Natural killer cell (primary cell): ENCODE results near the gene TTI1. TPM values are rescaled to one million over a fixed set of nuclear protein-coding genes. Genes with fewer than 3 reads are reported as not detected.

ENCODE experiments used
- ATAC-seq, 3 donors: fragments of 150-1000 bp in 2 of 3; fragments of 200-7000 bp in 1 of 3; cut with Tn5 transposase; 1 replicate in 1 of 3; 2 replicates in 2 of 3; pipeline ENCODE4 v1.10.0; 2021; ENCODE audit warnings: mild to moderate bottlenecking in 2 of 3, moderate library complexity in 2 of 3
- DNase-seq, 2 donors: peaks; one replicate each; pipeline versions ENCODE4 v3.0.0 to v3.0.0-alpha.2; 2013 to 2021; ENCODE audit warnings: mixed read lengths in 1 of 2
- H3K27ac ChIP-seq: one replicate; pipeline ENCODE4 v1.5.1; 2013; ENCODE audit warnings: mild to moderate bottlenecking, low read length
- H3K27me3 ChIP-seq: one replicate; pipeline ENCODE4 v1.6.1; 2013; ENCODE audit warnings: low read length; ENCODE audit not compliant: control insufficient read depth, insufficient read depth
- H3K36me3 ChIP-seq: one replicate; pipeline ENCODE4 v1.6.1; 2013; ENCODE audit warnings: low read length; ENCODE audit not compliant: control insufficient read depth, insufficient read depth
- H3K4me1 ChIP-seq: one replicate; pipeline ENCODE4 v1.6.1; 2013; ENCODE audit warnings: low read length; ENCODE audit not compliant: control insufficient read depth, insufficient read depth
- H3K4me3 ChIP-seq: one replicate; pipeline ENCODE4 v1.5.1; 2013; ENCODE audit warnings: low read length
- H3K9me3 ChIP-seq: one replicate; pipeline ENCODE4 v1.6.1; 2013; ENCODE audit warnings: low read length; ENCODE audit not compliant: control insufficient read depth, insufficient read depth
- H3K27ac Mint-ChIP-seq, 2 donors: one replicate each; pipeline ENCODE4 v1.8.0; 2022; ENCODE audit warnings: mild to moderate bottlenecking in 2 of 2, mixed read lengths in 2 of 2, moderate library complexity in 1 of 2
- H3K27me3 Mint-ChIP-seq, 2 donors: one replicate each; pipeline ENCODE4 v1.8.0; 2022; ENCODE audit warnings: low read depth in 2 of 2, mixed read lengths in 2 of 2
- H3K36me3 Mint-ChIP-seq: one replicate; pipeline ENCODE4 v1.8.0; 2022; ENCODE audit warnings: mixed read lengths
- H3K4me1 Mint-ChIP-seq, 2 donors: one replicate each; pipeline ENCODE4 v1.8.0; 2022; ENCODE audit warnings: mixed read lengths in 2 of 2
- H3K4me3 Mint-ChIP-seq: one replicate; pipeline ENCODE4 v1.8.0; 2022; ENCODE audit warnings: mild to moderate bottlenecking, moderate library complexity, mixed read lengths
- H3K9me3 Mint-ChIP-seq, 2 donors: one replicate each; pipeline ENCODE4 v1.8.0; 2022; ENCODE audit warnings: mixed read lengths in 2 of 2
- CTCF ChIP-seq: fragments of 200-600 bp; IDR thresholded peaks from one replicate; pipeline ENCODE4 v1.8.0; 2022; ENCODE audit warnings: antibody characterized with exemption
- WGBS: methylation state at CpG from one replicate; pipeline ENCODE4 v1.1.7; 2013; ENCODE audit warnings: missing lambda C conversion rate; ENCODE audit not compliant: insufficient coverage; 5-methylcytosine and 5-hydroxymethylcytosine counted together
- intact Hi-C: fragments of 100-400 bp; cut with micrococcal nuclease; formaldehyde crosslinking; loops from one replicate; pipeline ENCODE4 v1.14.2; 2022
- total RNA-seq, 4 donors: library from RNA; stranded (reverse); fragments of 120-200 nt in 1 of 4; gene quantifications; one replicate each; pipeline versions ENCODE4 v1.2.3 to v1.2.4, GENCODE V29; 2013 to 2022

TTI1 gene
- total RNA-seq, 3 donors from 2014 or later (not counting 1 experiment from before 2014, with no cell fraction given): 15.9 to 23.9 (median 18.9) TPM

GRCh38 chr20:38040276-38040675 is 7.0 kb upstream of the TTI1 start:
- Histone ChIP-seq H3K4me1 (peaks cover 9% of the 10 kb centered on the region), H3K36me3 (peaks cover 36% of the 10 kb centered on the region), H3K4me3 (no peak overlapping the region), H3K27me3 (no peaks in the 10 kb centered on the region), H3K27ac (no peak overlapping the region), H3K9me3 (no peaks in the 10 kb centered on the region)
- DNase-seq (no peak), ATAC-seq (no peak)
- no peaks in the 10 kb centered on the region for H3K36me3 Mint-ChIP-seq
- H3K27ac Mint-ChIP-seq: peak overlapping the region in 1 of 2 donors; percentile 48
- H3K27me3 Mint-ChIP-seq: no peaks in the 10 kb centered on the region
- no peak for TF ChIP-seq CTCF
- no peak overlapping the region for H3K4me3 Mint-ChIP-seq
- peaks cover 35 to 36% of the 10 kb centered on the region in 2 donors for H3K4me1 Mint-ChIP-seq
- no peaks in the 10 kb centered on the region for H3K9me3 Mint-ChIP-seq
- intact Hi-C loops: no loop called here
- 40% methylated on average over 1 of the region's 1 CpG for WGBS

GRCh38 chr20:38036366-38036765 is 3.1 kb upstream of the TTI1 start:
- no peak overlapping the region for H3K27ac ChIP-seq
- WGBS: 94% methylated on average over 3 of the region's 5 CpGs
- H3K4me3 Mint-ChIP-seq: peak overlapping the region; percentile 13
- ATAC-seq (no peak), DNase-seq (no peak)
- no peaks in the 10 kb centered on the region for H3K27me3 Mint-ChIP-seq
- H3K4me3 ChIP-seq: no peak overlapping the region
- H3K27ac Mint-ChIP-seq: peak overlapping the region; percentile 57 to 94
- no peak for TF ChIP-seq CTCF
- H3K27me3 ChIP-seq: no peaks in the 10 kb centered on the region
- peaks cover 10% of the 10 kb centered on the region for H3K36me3 ChIP-seq
- intact Hi-C loops: no loop called here
- no peaks in the 10 kb centered on the region for H3K9me3 ChIP-seq
- H3K4me1 ChIP-seq: peaks cover 30% of the 10 kb centered on the region
- H3K4me1 Mint-ChIP-seq: peaks cover 43 to 52% of the 10 kb centered on the region in 2 donors
- no peaks in the 10 kb centered on the region for H3K36me3 Mint-ChIP-seq
- H3K9me3 Mint-ChIP-seq: no peaks in the 10 kb centered on the region

GRCh38 chr20:38034961-38035360 is 1.7 kb upstream of the TTI1 start:
- Mint-ChIP-seq H3K4me1 (peaks cover 53 to 57% of the 10 kb centered on the region in 2 donors), H3K27me3 (no peaks in the 10 kb centered on the region), H3K27ac (peak overlapping the region; percentile 94 to 97), H3K9me3 (no peaks in the 10 kb centered on the region), H3K36me3 (no peaks in the 10 kb centered on the region), H3K4me3 (peak overlapping the region; percentile 94)
- no peak for TF ChIP-seq CTCF
- peaks cover 30% of the 10 kb centered on the region for H3K4me1 ChIP-seq
- no peak overlapping the region for H3K27ac ChIP-seq
- ATAC-seq: no peak
- intact Hi-C loops: no loop called here
- no peaks in the 10 kb centered on the region for H3K27me3 ChIP-seq
- H3K9me3 ChIP-seq: no peaks in the 10 kb centered on the region
- H3K36me3 ChIP-seq: no peaks in the 10 kb centered on the region
- DNase-seq: no peak
- H3K4me3 ChIP-seq: no peak overlapping the region
- 81% methylated on average over 5 of the region's 6 CpGs for WGBS

GRCh38 chr20:38034108-38034649 is 923 bp upstream of the TTI1 start:
- no peak for TF ChIP-seq CTCF
- no peaks in the 10 kb centered on the region for H3K27me3 Mint-ChIP-seq
- no peaks in the 10 kb centered on the region for H3K36me3 ChIP-seq
- peaks cover 57 to 65% of the 10 kb centered on the region in 2 donors for H3K4me1 Mint-ChIP-seq
- intact Hi-C loops: no loop called here
- no peaks in the 10 kb centered on the region for H3K9me3 ChIP-seq
- peak overlapping the region; percentile 94 to 97 for H3K27ac Mint-ChIP-seq
- H3K9me3 Mint-ChIP-seq: no peaks in the 10 kb centered on the region
- no peaks in the 10 kb centered on the region for H3K36me3 Mint-ChIP-seq
- 19% methylated on average over 13 of the region's 14 CpGs for WGBS
- peak overlapping the region; percentile 73 for H3K4me3 ChIP-seq
- peak overlapping the region; percentile 94 for H3K4me3 Mint-ChIP-seq
- peaks cover 30% of the 10 kb centered on the region for H3K4me1 ChIP-seq
- no peak for DNase-seq
- H3K27ac ChIP-seq: peak overlapping the region; percentile 91
- no peaks in the 10 kb centered on the region for H3K27me3 ChIP-seq
- peak in 2 of 3 donors; percentile 0 to 2 for ATAC-seq
